Measurements from ENCODE around the gene TMEM184C.

The TMEM184C gene

GRCh38 chr4:147599206-147599605 lies 18.0 kb upstream of the TMEM184C start:
- DNase-seq (ENCODE audit: low read depth, low spot score) = no peak

GRCh38 chr4:147599769-147600168 lies 17.4 kb upstream of the TMEM184C start:
- no peak for DNase-seq (ENCODE audit: low read depth, low spot score)

- DNase-seq (ENCODE audit: low read depth, low spot score) = no peak
Observed at GRCh38 chr4:147605499-147605898, 11.7 kb upstream of the TMEM184C start.

- no peak for DNase-seq (ENCODE audit: low read depth, low spot score)
Observed at GRCh38 chr4:147607471-147607870, 9.7 kb upstream of the TMEM184C start.

GRCh38 chr4:147610686-147611085 lies 6.5 kb upstream of the TMEM184C start:
- no peak for DNase-seq (ENCODE audit: low read depth, low spot score)

GRCh38 chr4:147616849-147617172 lies 386 bp upstream of the TMEM184C start:
- no peak for DNase-seq (ENCODE audit: low read depth, low spot score)

GRCh38 chr4:147617841-147618691 lies 869 bp downstream of the TMEM184C start:
- DNase-seq (ENCODE audit: low read depth, low spot score) = no peak

- DNase-seq (ENCODE audit: low read depth, low spot score) = no peak
Observed at GRCh38 chr4:147620315-147620714, 3.1 kb downstream of the TMEM184C start.

GRCh38 chr4:147625733-147626132 lies 8.5 kb downstream of the TMEM184C start:
- no peak for DNase-seq (ENCODE audit: low read depth, low spot score)

GRCh38 chr4:147626903-147627302 lies 9.7 kb downstream of the TMEM184C start:
- no peak for DNase-seq (ENCODE audit: low read depth, low spot score)

- no peak for DNase-seq (ENCODE audit: low read depth, low spot score)
Observed at GRCh38 chr4:147628415-147628814, 11.2 kb downstream of the TMEM184C start.

GRCh38 chr4:147629783-147630730 lies 12.9 kb downstream of the TMEM184C start:
- no peak for DNase-seq (ENCODE audit: low read depth, low spot score)

GRCh38 chr4:147633113-147633512 lies 15.9 kb downstream of the TMEM184C start:
- DNase-seq (ENCODE audit: low read depth, low spot score) = no peak

GRCh38 chr4:147633643-147634042 lies 16.4 kb downstream of the TMEM184C start:
- no peak for DNase-seq (ENCODE audit: low read depth, low spot score)

- no peak for DNase-seq (ENCODE audit: low read depth, low spot score)
Observed at GRCh38 chr4:147635348-147635747, 18.2 kb downstream of the TMEM184C start.

- DNase-seq (ENCODE audit: low read depth, low spot score) = no peak
Observed at GRCh38 chr4:147638365-147638764, 21.2 kb downstream of the TMEM184C start.

GRCh38 chr4:147638942-147639341 lies 21.7 kb downstream of the TMEM184C start:
- DNase-seq (ENCODE audit: low read depth, low spot score) = no peak

- no peak for DNase-seq (ENCODE audit: low read depth, low spot score)
Observed at GRCh38 chr4:147639388-147639787, 22.2 kb downstream of the TMEM184C start.

GRCh38 chr4:147640331-147640730 lies 23.1 kb downstream of the TMEM184C start:
- DNase-seq (ENCODE audit: low read depth, low spot score) = no peak

GRCh38 chr4:147643616-147644015 lies 26.4 kb downstream of the TMEM184C start:
- DNase-seq (ENCODE audit: low read depth, low spot score) = no peak

GRCh38 chr4:147644471-147644870 lies 27.3 kb downstream of the TMEM184C start:
- no peak for DNase-seq (ENCODE audit: low read depth, low spot score)

- DNase-seq (ENCODE audit: low read depth, low spot score) = no peak
Observed at GRCh38 chr4:147645099-147645498, 27.9 kb downstream of the TMEM184C start.

GRCh38 chr4:147648656-147649055 lies 31.5 kb downstream of the TMEM184C start:
- DNase-seq (ENCODE audit: low read depth, low spot score) = no peak
